ENCODE measurements around the gene SHH.

The SHH gene

DNA sequence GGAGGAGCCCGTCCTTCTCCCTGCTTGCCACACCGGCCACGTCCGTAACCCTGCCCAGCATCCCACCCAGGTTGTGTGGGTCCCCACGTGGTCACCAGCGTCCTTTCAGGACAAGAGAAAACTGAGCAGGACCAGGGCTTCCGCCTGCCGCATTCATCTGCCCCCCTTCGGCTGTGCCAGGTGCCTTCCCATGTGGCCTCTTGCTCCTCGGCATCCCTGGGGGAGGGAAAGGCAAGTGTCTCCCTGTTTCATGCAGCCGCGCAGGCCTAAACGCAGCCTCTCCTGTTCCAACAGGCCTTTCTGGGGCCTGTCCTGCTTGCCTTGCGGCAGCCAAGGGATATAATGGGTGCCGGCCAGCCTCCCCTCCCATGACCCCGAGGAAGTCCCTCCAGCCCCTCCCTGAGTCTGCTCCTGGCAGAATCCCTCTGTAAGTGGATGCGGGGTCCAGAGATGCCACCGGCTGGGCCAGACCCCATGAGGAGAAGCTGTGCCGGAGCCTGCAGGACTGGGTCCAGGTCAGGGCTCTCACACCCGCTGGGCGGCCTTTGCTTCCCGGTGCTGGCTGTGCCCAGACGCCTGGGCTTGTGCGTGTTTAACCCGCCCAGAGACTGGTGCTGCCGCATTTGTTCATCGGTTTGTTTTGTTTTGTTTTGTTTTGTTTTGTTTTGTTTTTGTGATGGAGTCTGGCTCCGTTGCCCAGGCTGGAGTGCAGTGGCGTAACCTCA, 23.1 kb downstream of the SHH start:
- Histone ChIP-seq H3K9me3 (ENCODE audit: control insufficient read depth, insufficient read depth, low read depth, low read length) (no peaks in the 10 kb centered on the region), H3K4me1 (ENCODE audit: control insufficient read depth, insufficient read depth, low read length) (no peaks in the 10 kb centered on the region), H3K9ac (ENCODE audit: low read length) (no peak overlapping the region), H3K4me3 (ENCODE audit: low read depth, low read length) (no peak overlapping the region), H3K27me3 (ENCODE audit: control insufficient read depth, insufficient read depth, low read length) (peaks cover 23% of the 10 kb centered on the region), H3K27ac (ENCODE audit: low read depth, low read length) (no peak overlapping the region), H3K36me3 (ENCODE audit: control insufficient read depth, insufficient read depth, low read length) (no peaks in the 10 kb centered on the region)

DNA sequence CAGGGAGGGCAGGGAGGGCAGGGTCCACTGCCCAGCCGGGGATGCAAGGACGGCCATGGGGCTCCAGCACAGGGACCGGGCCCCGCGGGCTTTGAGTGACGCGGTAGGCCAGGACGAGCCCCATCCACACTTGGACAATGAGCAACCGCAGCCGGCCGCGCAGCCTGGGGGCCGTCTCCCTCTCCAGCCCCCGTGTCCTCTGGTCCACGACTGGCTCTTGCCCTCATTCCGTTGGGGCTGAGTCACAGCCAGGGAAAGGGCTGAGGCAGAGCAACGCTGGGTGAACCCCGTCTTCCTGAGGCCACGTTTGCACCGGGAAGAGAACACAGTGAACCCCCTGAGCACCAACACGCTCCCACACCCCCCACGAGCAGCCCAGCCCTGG, 23.7 kb downstream of the SHH start:
- Histone ChIP-seq H3K9me3 (ENCODE audit: control insufficient read depth, insufficient read depth, low read depth, low read length) (no peaks in the 10 kb centered on the region), H3K9ac (ENCODE audit: low read length) (no peak overlapping the region), H3K36me3 (ENCODE audit: control insufficient read depth, insufficient read depth, low read length) (no peaks in the 10 kb centered on the region), H3K4me1 (ENCODE audit: control insufficient read depth, insufficient read depth, low read length) (no peaks in the 10 kb centered on the region), H3K4me3 (ENCODE audit: low read depth, low read length) (no peak overlapping the region), H3K27ac (ENCODE audit: low read depth, low read length) (no peak overlapping the region), H3K27me3 (ENCODE audit: control insufficient read depth, insufficient read depth, low read length) (peaks cover 23% of the 10 kb centered on the region)

DNA sequence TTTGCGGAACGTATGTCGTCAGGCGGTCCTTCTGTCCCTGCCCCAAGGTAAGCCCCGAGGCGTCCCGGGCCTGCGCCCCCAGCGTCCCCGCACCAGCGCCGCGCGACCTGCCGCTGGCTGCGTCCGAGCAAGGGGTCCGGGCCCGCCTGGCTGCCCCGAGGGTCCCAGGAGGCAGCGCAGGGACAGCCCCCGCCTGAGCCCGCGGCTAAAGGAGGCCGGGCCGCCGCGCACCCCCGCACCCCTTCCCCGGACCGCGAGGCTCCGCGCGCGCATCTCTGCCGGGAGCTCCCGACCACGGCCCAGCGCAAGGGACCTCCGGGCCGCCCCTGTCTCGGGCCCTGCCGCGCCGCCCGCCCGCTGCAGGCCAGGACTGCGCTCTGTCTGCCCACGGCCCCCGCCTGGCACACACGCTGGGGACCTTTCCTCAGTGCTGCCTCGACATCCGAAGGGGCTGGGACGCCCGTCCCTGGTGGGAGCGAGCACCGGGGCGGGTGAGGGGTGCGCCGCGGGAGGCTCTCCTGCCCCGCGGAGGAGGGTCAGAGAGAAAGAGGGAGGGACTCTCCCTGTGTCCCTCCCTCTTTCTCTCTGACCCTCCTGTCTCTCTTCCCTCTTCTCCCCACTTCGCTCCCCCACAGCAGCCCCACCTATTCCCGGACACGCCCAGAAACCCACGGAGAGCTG, 25.0 kb downstream of the SHH start:
- H3K4me1 ChIP-seq (ENCODE audit: control insufficient read depth, insufficient read depth, low read length) = no peaks in the 10 kb centered on the region
- H3K27ac ChIP-seq (ENCODE audit: low read depth, low read length) = no peak overlapping the region
- H3K36me3 ChIP-seq (ENCODE audit: control insufficient read depth, insufficient read depth, low read length) = no peaks in the 10 kb centered on the region
- H3K9me3 ChIP-seq (ENCODE audit: control insufficient read depth, insufficient read depth, low read depth, low read length) = no peaks in the 10 kb centered on the region
- peak overlapping the region; percentile 66 for H3K4me3 ChIP-seq (ENCODE audit: low read depth, low read length)
- H3K27me3 ChIP-seq (ENCODE audit: control insufficient read depth, insufficient read depth, low read length) = peaks cover 23% of the 10 kb centered on the region
- peak overlapping the region; percentile 57 for H3K9ac ChIP-seq (ENCODE audit: low read length)

DNA sequence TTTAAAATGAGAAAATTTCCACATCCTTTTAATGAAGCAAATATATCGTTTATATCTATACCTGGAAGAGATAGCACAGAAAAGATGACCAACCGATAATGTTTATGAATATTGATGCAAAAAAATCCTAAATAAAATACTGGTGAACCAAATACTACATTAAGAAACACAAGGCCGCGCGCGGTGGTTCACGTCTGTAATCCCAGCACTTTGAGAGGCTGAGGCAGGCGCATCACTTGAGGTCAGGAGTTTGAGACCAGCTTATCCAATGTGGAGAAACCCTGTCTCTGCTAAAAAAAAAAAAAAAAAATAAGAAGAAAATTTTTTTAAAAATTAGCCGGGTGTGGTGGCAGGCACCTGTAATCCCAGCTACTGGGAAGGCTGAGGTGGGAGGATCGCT, 25.8 kb downstream of the SHH start:
- Histone ChIP-seq H3K36me3 (ENCODE audit: control insufficient read depth, insufficient read depth, low read length) (no peaks in the 10 kb centered on the region), H3K27ac (ENCODE audit: low read depth, low read length) (no peak overlapping the region), H3K4me1 (ENCODE audit: control insufficient read depth, insufficient read depth, low read length) (no peaks in the 10 kb centered on the region), H3K27me3 (ENCODE audit: control insufficient read depth, insufficient read depth, low read length) (peaks cover 23% of the 10 kb centered on the region), H3K4me3 (ENCODE audit: low read depth, low read length) (peak overlapping the region; percentile 66; the same call in 1 of the 2 replicates), H3K9me3 (ENCODE audit: control insufficient read depth, insufficient read depth, low read depth, low read length) (no peaks in the 10 kb centered on the region), H3K9ac (ENCODE audit: low read length) (no peak overlapping the region)

GRCh38 chr7:155785536-155785935, 26.7 kb downstream of the SHH start:
- Histone ChIP-seq H3K9ac (ENCODE audit: low read length) (no peak overlapping the region), H3K27me3 (ENCODE audit: control insufficient read depth, insufficient read depth, low read length) (peaks cover 23% of the 10 kb centered on the region), H3K27ac (ENCODE audit: low read depth, low read length) (no peak overlapping the region), H3K4me3 (ENCODE audit: low read depth, low read length) (no peak overlapping the region), H3K4me1 (ENCODE audit: control insufficient read depth, insufficient read depth, low read length) (no peaks in the 10 kb centered on the region), H3K36me3 (ENCODE audit: control insufficient read depth, insufficient read depth, low read length) (peaks cover 5% of the 10 kb centered on the region; the same call in 1 of the 2 replicates), H3K9me3 (ENCODE audit: control insufficient read depth, insufficient read depth, low read depth, low read length) (no peaks in the 10 kb centered on the region)

DNA sequence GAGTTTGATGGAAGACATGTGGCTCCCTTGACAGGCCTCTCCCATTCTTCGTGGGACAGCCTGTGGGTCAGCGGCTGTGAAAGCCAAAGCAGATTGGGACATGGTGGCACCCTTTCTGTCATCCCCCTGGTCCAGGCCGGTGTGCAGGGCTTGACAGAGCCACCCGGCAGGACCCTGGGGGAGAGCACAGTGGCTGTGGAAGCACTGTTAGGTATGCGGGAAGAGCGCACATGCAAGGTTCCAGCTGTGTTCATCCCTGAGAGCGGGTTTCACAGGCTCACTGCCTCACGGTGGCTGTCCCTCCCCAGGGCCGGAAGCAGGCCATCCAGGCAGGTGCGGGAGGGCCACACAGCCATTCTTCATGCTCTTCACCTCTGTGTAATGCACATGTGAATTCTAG, 29.8 kb downstream of the SHH start:
- H3K4me1 ChIP-seq (ENCODE audit: control insufficient read depth, insufficient read depth, low read length) = no peaks in the 10 kb centered on the region; the same call in 1 of the 2 replicates
- no peak overlapping the region for H3K4me3 ChIP-seq (ENCODE audit: low read depth, low read length)
- no peak overlapping the region for H3K27ac ChIP-seq (ENCODE audit: low read depth, low read length)
- no peaks in the 10 kb centered on the region for H3K9me3 ChIP-seq (ENCODE audit: control insufficient read depth, insufficient read depth, low read depth, low read length)
- H3K27me3 ChIP-seq (ENCODE audit: control insufficient read depth, insufficient read depth, low read length) = peaks cover 17% of the 10 kb centered on the region
- H3K36me3 ChIP-seq (ENCODE audit: control insufficient read depth, insufficient read depth, low read length) = peaks cover 18% of the 10 kb centered on the region
- no peak overlapping the region for H3K9ac ChIP-seq (ENCODE audit: low read length)

GRCh38 chr7:155781433-155781832, 30.8 kb downstream of the SHH start:
- no peak overlapping the region for H3K9ac ChIP-seq (ENCODE audit: low read length)
- H3K9me3 ChIP-seq (ENCODE audit: control insufficient read depth, insufficient read depth, low read depth, low read length) = no peaks in the 10 kb centered on the region
- H3K27ac ChIP-seq (ENCODE audit: low read depth, low read length) = no peak overlapping the region
- peaks cover 27% of the 10 kb centered on the region for H3K36me3 ChIP-seq (ENCODE audit: control insufficient read depth, insufficient read depth, low read length)
- H3K4me3 ChIP-seq (ENCODE audit: low read depth, low read length) = no peak overlapping the region
- no peaks in the 10 kb centered on the region; the same call in 1 of the 2 replicates for H3K4me1 ChIP-seq (ENCODE audit: control insufficient read depth, insufficient read depth, low read length)
- peaks cover 7% of the 10 kb centered on the region for H3K27me3 ChIP-seq (ENCODE audit: control insufficient read depth, insufficient read depth, low read length)

GRCh38 chr7:155780884-155781283, 31.4 kb downstream of the SHH start:
- Histone ChIP-seq H3K36me3 (ENCODE audit: control insufficient read depth, insufficient read depth, low read length) (peaks cover 32% of the 10 kb centered on the region), H3K27me3 (ENCODE audit: control insufficient read depth, insufficient read depth, low read length) (peaks cover 1% of the 10 kb centered on the region; the same call in 1 of the 2 replicates), H3K27ac (ENCODE audit: low read depth, low read length) (no peak overlapping the region), H3K4me3 (ENCODE audit: low read depth, low read length) (no peak overlapping the region), H3K9me3 (ENCODE audit: control insufficient read depth, insufficient read depth, low read depth, low read length) (no peaks in the 10 kb centered on the region), H3K4me1 (ENCODE audit: control insufficient read depth, insufficient read depth, low read length) (no peaks in the 10 kb centered on the region; the same call in 1 of the 2 replicates), H3K9ac (ENCODE audit: low read length) (no peak overlapping the region)

GRCh38 chr7:155778349-155778748, 33.9 kb downstream of the SHH start:
- H3K4me3 ChIP-seq (ENCODE audit: low read depth, low read length) = no peak overlapping the region
- H3K27ac ChIP-seq (ENCODE audit: low read depth, low read length) = no peak overlapping the region
- peaks cover 56% of the 10 kb centered on the region for H3K36me3 ChIP-seq (ENCODE audit: control insufficient read depth, insufficient read depth, low read length)

DNA sequence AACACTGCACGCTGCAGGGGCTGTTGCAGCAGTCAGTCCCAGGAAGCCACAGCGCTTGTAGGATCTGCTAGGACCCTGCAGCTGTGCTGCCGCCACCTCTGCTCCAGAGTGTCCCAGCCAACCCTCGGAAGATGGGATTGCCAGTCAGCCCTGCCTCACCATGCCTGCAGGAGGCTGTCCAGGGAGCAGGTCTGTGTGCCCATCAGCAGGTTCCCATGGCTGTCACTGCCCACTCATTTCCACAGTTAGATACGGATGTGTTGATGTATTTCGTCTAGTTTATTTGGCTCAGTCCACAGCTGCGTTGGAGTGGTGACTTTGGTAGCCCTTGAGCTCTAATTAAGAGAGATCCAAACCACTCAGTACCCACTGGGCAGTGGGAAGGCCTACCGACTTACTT, 35.7 kb downstream of the SHH start:
- H3K9me3 ChIP-seq (ENCODE audit: control insufficient read depth, insufficient read depth, low read depth, low read length) = no peaks in the 10 kb centered on the region
- H3K4me3 ChIP-seq (ENCODE audit: low read depth, low read length) = no peak overlapping the region
- peaks cover 69% of the 10 kb centered on the region for H3K36me3 ChIP-seq (ENCODE audit: control insufficient read depth, insufficient read depth, low read length)
- H3K27ac ChIP-seq (ENCODE audit: low read depth, low read length) = no peak overlapping the region
- H3K4me1 ChIP-seq (ENCODE audit: control insufficient read depth, insufficient read depth, low read length) = no peaks in the 10 kb centered on the region; the same call in 1 of the 2 replicates
- H3K27me3 ChIP-seq (ENCODE audit: control insufficient read depth, insufficient read depth, low read length) = no peaks in the 10 kb centered on the region
- H3K9ac ChIP-seq (ENCODE audit: low read length) = no peak overlapping the region

More at GRCh38 chr7:155778349-155778748, 33.9 kb downstream of the SHH start:
- Histone ChIP-seq H3K4me1 (ENCODE audit: control insufficient read depth, insufficient read depth, low read length) (no peaks in the 10 kb centered on the region; the same call in 1 of the 2 replicates), H3K9me3 (ENCODE audit: control insufficient read depth, insufficient read depth, low read depth, low read length) (no peaks in the 10 kb centered on the region), H3K9ac (ENCODE audit: low read length) (no peak overlapping the region), H3K27me3 (ENCODE audit: control insufficient read depth, insufficient read depth, low read length) (no peaks in the 10 kb centered on the region)

DNA sequence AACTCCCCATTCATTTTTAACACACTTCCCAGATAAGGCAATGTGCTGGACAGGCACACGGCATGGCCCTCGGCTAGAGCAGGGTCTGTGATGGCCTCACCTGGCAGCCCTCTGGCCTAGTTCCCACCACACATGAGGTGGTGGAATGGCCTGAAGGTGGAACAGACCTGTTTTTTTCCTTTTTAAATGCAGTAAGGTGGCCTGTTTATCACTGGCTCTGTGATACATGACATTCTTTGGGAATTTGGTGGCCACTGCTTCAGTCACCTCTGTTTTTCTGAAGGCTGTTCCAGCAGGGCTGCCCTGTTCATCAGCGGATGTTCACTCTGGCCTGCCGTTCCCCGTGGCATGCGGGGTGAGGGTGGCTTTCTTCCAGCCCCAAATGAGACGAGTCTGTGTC, 36.6 kb downstream of the SHH start:
- no peak overlapping the region for H3K4me3 ChIP-seq (ENCODE audit: low read depth, low read length)
- H3K4me1 ChIP-seq (ENCODE audit: control insufficient read depth, insufficient read depth, low read length) = no peaks in the 10 kb centered on the region; the same call in 1 of the 2 replicates
- peaks cover 72% of the 10 kb centered on the region for H3K36me3 ChIP-seq (ENCODE audit: control insufficient read depth, insufficient read depth, low read length)
- H3K27me3 ChIP-seq (ENCODE audit: control insufficient read depth, insufficient read depth, low read length) = no peaks in the 10 kb centered on the region
- no peak overlapping the region for H3K9ac ChIP-seq (ENCODE audit: low read length)
- no peak overlapping the region for H3K27ac ChIP-seq (ENCODE audit: low read depth, low read length)
- H3K9me3 ChIP-seq (ENCODE audit: control insufficient read depth, insufficient read depth, low read depth, low read length) = no peaks in the 10 kb centered on the region
